Muscle layer of duodenum (tissue), 2 donors: ENCODE measurements around the gene UBE2V1.
A peak's percentile ranks its signal among the peaks of the same experiment; 100 is the strongest.
"Not testable (repeated sequence)": the region's sequence is repeated elsewhere in the genome, so short reads cannot be mapped to it uniquely, and the experiment has no call there.

ENCODE experiments used
- H3K27ac ChIP-seq: one replicate; pipeline ENCODE4 v1.7.0; 2013; ENCODE audit warnings: mild to moderate bottlenecking, low read length
- H3K27me3 ChIP-seq: one replicate; pipeline ENCODE4 v1.7.0; 2013; ENCODE audit warnings: low read depth, mild to moderate bottlenecking, control low read depth, low read length
- H3K36me3 ChIP-seq, 2 donors: one replicate each; pipeline ENCODE4 v1.7.0; 2013; ENCODE audit warnings: low read length in 2 of 2, control low read depth in 1 of 2, mild to moderate bottlenecking in 1 of 2; ENCODE audit not compliant: insufficient read depth in 2 of 2, control insufficient read depth in 1 of 2
- H3K4me1 ChIP-seq, 2 donors: one replicate each; pipeline ENCODE4 v1.7.0; 2013; ENCODE audit warnings: low read length in 2 of 2, mild to moderate bottlenecking in 2 of 2, control low read depth in 1 of 2, moderate library complexity in 1 of 2; ENCODE audit not compliant: insufficient read depth in 2 of 2, control insufficient read depth in 1 of 2
- H3K4me3 ChIP-seq, 2 donors: one replicate each; pipeline ENCODE4 v1.7.0; 2013; ENCODE audit warnings: low read length in 2 of 2, low read depth in 1 of 2, mild to moderate bottlenecking in 1 of 2
- H3K9me3 ChIP-seq, 2 donors: one replicate each; pipeline ENCODE4 v1.7.0; 2013; ENCODE audit warnings: low read length in 2 of 2, control low read depth in 1 of 2, mild to moderate bottlenecking in 1 of 2; ENCODE audit not compliant: control insufficient read depth in 1 of 2
- donor health status: healthy.

Gene UBE2V1

DNA sequence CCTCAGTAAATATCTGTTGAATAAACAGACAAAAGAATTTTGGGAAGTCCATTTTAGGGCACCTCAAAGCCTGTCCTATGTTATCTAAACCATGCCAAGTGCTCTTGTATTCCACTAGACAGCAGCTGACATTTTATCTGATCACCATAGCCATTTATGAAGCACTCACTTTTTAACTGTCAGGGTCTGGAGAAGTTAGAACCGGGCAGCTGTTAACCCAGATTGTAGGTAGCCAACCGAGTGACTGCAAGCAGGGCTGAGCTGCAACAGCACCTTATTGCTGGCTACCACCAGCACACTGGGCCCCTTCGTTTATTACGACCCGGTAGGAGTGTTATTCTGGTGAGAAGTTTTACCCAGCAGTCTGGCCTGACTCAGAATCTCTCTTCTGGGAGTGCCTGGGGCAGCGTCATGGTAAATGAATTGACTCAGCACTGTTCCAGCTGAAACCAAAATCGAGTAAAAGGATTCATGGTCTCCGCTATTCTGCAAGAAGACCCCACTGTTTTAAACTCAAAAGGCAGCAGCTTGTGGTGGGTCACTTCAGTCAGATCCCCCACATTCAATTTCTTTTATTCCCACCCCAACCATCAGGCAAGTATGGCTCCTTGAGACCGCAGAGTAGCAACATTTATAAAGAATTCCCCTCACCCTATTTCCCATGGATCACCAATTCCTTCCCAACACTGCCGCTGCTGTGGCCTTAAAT, 1.7 kb downstream of the UBE2V1 start:
- H3K4me1 ChIP-seq: peaks cover 61 to 80% of the 10 kb centered on the region in 2 donors
- no peaks in the 10 kb centered on the region for H3K9me3 ChIP-seq
- no peaks in the 10 kb centered on the region for H3K27me3 ChIP-seq
- peaks cover 5 to 7% of the 10 kb centered on the region in 2 donors for H3K36me3 ChIP-seq
- H3K4me3 ChIP-seq: peak overlapping the region; percentile 86 to 89
- peak overlapping the region; percentile 98 for H3K27ac ChIP-seq

DNA sequence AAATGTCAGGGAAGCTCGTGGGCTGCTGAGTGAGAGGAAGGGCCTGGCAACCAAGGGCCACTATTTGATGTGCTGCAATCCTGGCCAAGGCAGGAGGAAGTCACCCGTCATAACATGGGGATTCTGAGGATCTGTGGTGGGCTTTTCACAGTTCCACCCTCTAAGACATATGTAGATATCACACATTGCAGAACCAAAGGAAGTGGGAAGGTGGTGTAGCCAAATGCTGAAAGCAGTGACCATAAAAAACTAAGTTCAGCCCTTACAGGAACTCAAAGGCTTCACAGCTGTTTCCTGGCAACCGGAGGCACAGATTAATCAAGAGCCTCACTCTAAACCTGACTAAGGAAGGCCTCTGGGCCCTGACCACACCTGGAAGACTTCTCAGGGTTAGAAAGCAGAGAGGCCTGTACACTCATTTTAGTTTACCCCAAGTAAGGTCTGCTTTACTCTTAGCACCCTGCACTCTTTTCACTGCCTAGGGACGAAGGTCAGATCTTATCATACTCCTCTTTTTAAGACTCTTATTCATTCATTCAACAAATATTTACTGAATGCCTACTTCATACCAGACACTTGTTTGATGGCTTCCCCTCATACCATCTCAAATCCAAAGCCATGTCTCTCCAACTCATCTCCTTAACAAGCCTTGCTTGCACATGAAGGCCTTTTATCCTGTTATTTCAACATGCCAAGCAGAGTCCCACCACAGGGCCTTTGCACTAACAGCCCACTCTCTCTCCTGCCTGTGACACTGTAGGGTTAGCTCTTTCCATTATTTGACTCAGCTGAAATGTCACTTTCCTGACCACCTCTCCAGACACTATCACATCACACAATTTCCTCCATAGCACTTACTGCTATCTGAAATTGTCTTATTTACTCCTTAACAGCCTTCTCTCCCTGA, 2.6 kb downstream of the UBE2V1 start:
- H3K27ac ChIP-seq: peak overlapping the region; percentile 98

GRCh38 chr20:50108556-50109235, 4.3 kb downstream of the UBE2V1 start:
- no peaks in the 10 kb centered on the region for H3K9me3 ChIP-seq
- no peaks in the 10 kb centered on the region for H3K27me3 ChIP-seq
- peaks cover 48 to 68% of the 10 kb centered on the region in 2 donors for H3K4me1 ChIP-seq
- H3K4me3 ChIP-seq: no peak overlapping the region
- peaks cover 5 to 7% of the 10 kb centered on the region in 2 donors for H3K36me3 ChIP-seq
- H3K27ac ChIP-seq: peak overlapping the region; percentile 53

More for the DNA sequence above, 2.6 kb downstream of the UBE2V1 start:
- Histone ChIP-seq H3K4me3 (peak overlapping the region; percentile 86 to 89), H3K4me1 (peaks cover 58 to 82% of the 10 kb centered on the region in 2 donors), H3K9me3 (no peaks in the 10 kb centered on the region), H3K27me3 (no peaks in the 10 kb centered on the region), H3K36me3 (peaks cover 5 to 7% of the 10 kb centered on the region in 2 donors)

GRCh38 chr20:50107796-50108331, 5.1 kb downstream of the UBE2V1 start:
- no peak overlapping the region for H3K4me3 ChIP-seq
- H3K4me1 ChIP-seq: peaks cover 44 to 63% of the 10 kb centered on the region in 2 donors
- H3K36me3 ChIP-seq: peaks cover 5 to 6% of the 10 kb centered on the region in 2 donors

DNA sequence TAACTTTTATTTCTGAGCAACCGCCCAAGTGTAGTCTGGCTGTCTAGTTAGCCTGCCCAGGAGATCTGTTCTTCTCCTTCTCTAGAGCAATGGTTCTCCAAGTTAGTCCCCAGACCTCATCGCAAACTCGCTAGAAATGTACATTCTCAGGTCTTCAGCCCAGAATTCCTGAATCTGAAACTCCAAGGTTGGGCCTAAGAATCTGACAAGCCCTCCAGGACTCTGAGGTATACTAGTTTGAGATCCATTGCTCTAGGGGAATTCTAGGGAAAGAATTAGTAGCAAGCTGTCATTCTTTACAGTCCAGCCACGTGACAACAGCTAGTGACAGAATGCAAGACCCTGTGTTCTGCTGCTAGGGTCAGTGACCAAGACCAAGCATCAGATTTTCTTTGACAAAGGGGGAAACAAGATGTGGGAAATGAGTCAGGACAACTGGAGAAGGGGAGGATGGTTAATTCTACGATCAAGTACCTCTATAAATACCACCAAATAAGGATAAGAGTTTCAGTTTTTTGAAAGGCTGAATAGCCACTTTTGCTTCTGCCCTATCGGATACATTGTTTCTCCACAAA, 5.8 kb downstream of the UBE2V1 start:
- no peaks in the 10 kb centered on the region for H3K27me3 ChIP-seq
- peak overlapping the region; percentile 53 for H3K27ac ChIP-seq
- H3K36me3 ChIP-seq: peaks cover 0 to 5% of the 10 kb centered on the region in 2 donors
- peak overlapping the region in 1 of 2 donors; percentile 2 for H3K4me3 ChIP-seq
- H3K9me3 ChIP-seq: no peaks in the 10 kb centered on the region
- H3K4me1 ChIP-seq: peaks cover 44 to 63% of the 10 kb centered on the region in 2 donors

More at GRCh38 chr20:50107796-50108331, 5.1 kb downstream of the UBE2V1 start:
- Histone ChIP-seq H3K9me3 (no peaks in the 10 kb centered on the region), H3K27me3 (no peaks in the 10 kb centered on the region), H3K27ac (peak overlapping the region; percentile 53)

GRCh38 chr20:50106669-50107068, 6.3 kb downstream of the UBE2V1 start:
- H3K9me3 ChIP-seq, H3K27me3 ChIP-seq, H3K4me3 ChIP-seq, H3K27ac ChIP-seq, H3K36me3 ChIP-seq: not testable (repeated sequence)
- peaks cover 40 to 61% of the 10 kb centered on the region in 2 donors for H3K4me1 ChIP-seq

- not testable (repeated sequence) for H3K9me3 ChIP-seq, H3K36me3 ChIP-seq, H3K27me3 ChIP-seq, H3K4me3 ChIP-seq, H3K27ac ChIP-seq
- peaks cover 26 to 61% of the 10 kb centered on the region in 2 donors for H3K4me1 ChIP-seq
Measured at GRCh38 chr20:50103464-50104107, 9.4 kb downstream of the UBE2V1 start.

GRCh38 chr20:50102551-50102950, 10.4 kb downstream of the UBE2V1 start:
- H3K36me3 ChIP-seq, H3K4me3 ChIP-seq, H3K27ac ChIP-seq, H3K9me3 ChIP-seq, H3K27me3 ChIP-seq: not testable (repeated sequence)
- H3K4me1 ChIP-seq: peaks cover 26 to 61% of the 10 kb centered on the region in 2 donors

DNA sequence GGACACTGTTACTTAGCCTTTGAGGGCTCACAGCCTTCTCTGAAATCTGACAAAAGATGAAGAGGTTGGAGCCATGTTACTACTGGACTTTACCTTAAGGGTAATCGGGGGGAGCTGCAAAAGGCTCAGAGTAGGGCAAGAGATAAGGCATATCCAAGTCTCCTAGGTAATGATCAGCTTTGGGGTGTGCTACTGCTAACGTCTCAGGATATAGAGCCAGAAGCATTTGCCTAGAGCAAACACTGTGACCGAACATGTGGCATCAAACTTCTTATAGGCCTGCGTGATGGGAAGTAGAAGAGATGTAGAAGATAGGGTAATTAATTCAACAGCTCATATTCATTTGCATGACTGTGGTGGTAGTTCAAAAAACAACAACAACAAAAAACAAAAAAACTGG, 11.1 kb downstream of the UBE2V1 start:
- H3K4me1 ChIP-seq: peaks cover 20 to 61% of the 10 kb centered on the region in 2 donors
- H3K4me3 ChIP-seq: no peak overlapping the region
- H3K9me3 ChIP-seq: no peaks in the 10 kb centered on the region
- H3K36me3 ChIP-seq: no peaks in the 10 kb centered on the region
- no peak overlapping the region for H3K27ac ChIP-seq
- no peaks in the 10 kb centered on the region for H3K27me3 ChIP-seq

GRCh38 chr20:50101281-50101680, 11.7 kb downstream of the UBE2V1 start:
- no peak overlapping the region for H3K4me3 ChIP-seq
- no peaks in the 10 kb centered on the region for H3K9me3 ChIP-seq
- H3K4me1 ChIP-seq: peaks cover 18 to 59% of the 10 kb centered on the region in 2 donors
- peaks cover 0 to under 1% of the 10 kb centered on the region in 2 donors for H3K36me3 ChIP-seq
- H3K27ac ChIP-seq: no peak overlapping the region
- H3K27me3 ChIP-seq: no peaks in the 10 kb centered on the region
